OCI-LY7 (cell line): Measurements from ENCODE around the gene HSPB9. TPM values are rescaled to one million over a fixed set of nuclear protein-coding genes. Genes with fewer than 3 reads are reported as not detected.

ENCODE experiments used
- BruUV-seq: library from RNA; stranded (reverse); fragments of 400-500 nt; replicated peaks from 2 replicates; lab custom pipeline; 2021; lab: Mats Ljungman, UMichigan
- CTCF ChIA-PET: fragments of 300-600 bp; sonication (Branson Sonifier 250); formaldehyde crosslinking; loops from one replicate; lab custom pipeline; 2022; ENCODE audit warnings: antibody characterized with exemption; ENCODE audit not compliant: unreplicated experiment; lab: Charles Lee
- POLR2A ChIA-PET: fragments of 300-600 bp; sonication (Branson Sonifier 250); formaldehyde crosslinking; loops from one replicate; lab custom pipeline; 2022; ENCODE audit warnings: antibody characterized with exemption; lab: Charles Lee
- DNase-seq: peaks from one replicate; pipeline ENCODE4 v3.0.0-alpha.2; 2015; ENCODE audit warnings: low spot score
- H2AFZ ChIP-seq: fragments of 200-600 bp; sonication (generic), shearing (Covaris generic); 2 replicates; pipeline ENCODE4 v1.6.1; 2014; ENCODE audit warnings: mild to moderate bottlenecking, antibody characterized with exemption, low read length, moderate library complexity
- H3K27ac ChIP-seq: fragments of 200-600 bp; sonication (generic); 2 replicates; pipeline ENCODE4 v1.5.1; 2014; ENCODE audit warnings: mixed run types, low read depth, mild to moderate bottlenecking, moderate library complexity, low read length, inconsistent platforms; ENCODE audit not compliant: poor library complexity, severe bottlenecking
- H3K36me3 ChIP-seq: fragments of 200-600 bp; sonication (generic); 2 replicates; pipeline ENCODE4 v1.6.1; 2014; ENCODE audit warnings: mild to moderate bottlenecking, antibody characterized with exemption, low read length, moderate library complexity, mixed read lengths; ENCODE audit not compliant: insufficient read depth
- H3K4me1 ChIP-seq: fragments of 200-600 bp; sonication (generic); 2 replicates; pipeline ENCODE4 v1.5.1; 2014; ENCODE audit warnings: mild to moderate bottlenecking, low read length; ENCODE audit not compliant: insufficient read depth, poor library complexity, severe bottlenecking
- H3K4me2 ChIP-seq: fragments of 200-600 bp; sonication (generic); 2 replicates; pipeline ENCODE4 v1.6.1; 2014; ENCODE audit warnings: mild to moderate bottlenecking, low read length
- H3K4me3 ChIP-seq: fragments of 200-600 bp; sonication (generic); 2 replicates; pipeline ENCODE4 v1.5.1; 2014; ENCODE audit warnings: mild to moderate bottlenecking, low read depth, low read length; ENCODE audit not compliant: poor library complexity, severe bottlenecking
- H3K79me2 ChIP-seq: fragments of 200-600 bp; sonication (generic); 2 replicates; pipeline ENCODE4 v1.6.1; 2016; ENCODE audit warnings: low read depth, mild to moderate bottlenecking, low read length, moderate library complexity, mixed read lengths; ENCODE audit not compliant: insufficient read depth
- H3K9me2 ChIP-seq: fragments of 200-600 bp; sonication (generic); 2 replicates; pipeline ENCODE4 v1.6.1; 2016; ENCODE audit warnings: mild to moderate bottlenecking, low read length, mixed read lengths; ENCODE audit not compliant: insufficient read depth
- H3K9me3 ChIP-seq: fragments of 200-600 bp; sonication (generic); 2 replicates; pipeline ENCODE4 v1.6.1; 2014; ENCODE audit warnings: mild to moderate bottlenecking, mixed run types, low read length, mixed read lengths
- H4K20me1 ChIP-seq: fragments of 200-600 bp; sonication (generic); 2 replicates; pipeline ENCODE4 v1.6.1; 2014; ENCODE audit warnings: mild to moderate bottlenecking, antibody characterized with exemption, low read length, moderate library complexity, mixed read lengths; ENCODE audit not compliant: insufficient read depth
- EZH2phosphoT487 ChIP-seq: fragments of 200-600 bp; sonication (generic); IDR thresholded peaks from 2 replicates; pipeline ENCODE4 v1.6.1; 2018; ENCODE audit warnings: low read depth, borderline replicate concordance, mild to moderate bottlenecking, mixed run types, antibody characterized with exemption, low read length, moderate library complexity, mixed read lengths
- intact Hi-C: fragments of 100-400 bp; cut with micrococcal nuclease; formaldehyde crosslinking; loops from one replicate; pipeline ENCODE4 v1.10.0; 2022; ENCODE audit not compliant: unreplicated experiment
- total RNA-seq, 2 experiments: library from RNA; depleted of rRNA in 1 of 2; stranded (reverse); fragments of >200 nt in 1 of 2; shearing (Covaris generic) in 1 of 2; gene quantifications; 2 replicates each; pipeline ENCODE4 v1.2.3, GENCODE V29; 2014 to 2022
- TF ChIP-seq, protein P1 (sequence below): fragments of 200-600 bp; sonication (generic); conservative IDR thresholded peaks from 2 replicates; pipeline ENCODE4 v1.5.1; 2014; ENCODE audit warnings: mild to moderate bottlenecking, antibody characterized with exemption, low read length, moderate library complexity, mixed read lengths

The HSPB9 gene
- total RNA-seq, 2 experiments from 2014 or later, result 0.16 TPM; not detected in 1

DNA sequence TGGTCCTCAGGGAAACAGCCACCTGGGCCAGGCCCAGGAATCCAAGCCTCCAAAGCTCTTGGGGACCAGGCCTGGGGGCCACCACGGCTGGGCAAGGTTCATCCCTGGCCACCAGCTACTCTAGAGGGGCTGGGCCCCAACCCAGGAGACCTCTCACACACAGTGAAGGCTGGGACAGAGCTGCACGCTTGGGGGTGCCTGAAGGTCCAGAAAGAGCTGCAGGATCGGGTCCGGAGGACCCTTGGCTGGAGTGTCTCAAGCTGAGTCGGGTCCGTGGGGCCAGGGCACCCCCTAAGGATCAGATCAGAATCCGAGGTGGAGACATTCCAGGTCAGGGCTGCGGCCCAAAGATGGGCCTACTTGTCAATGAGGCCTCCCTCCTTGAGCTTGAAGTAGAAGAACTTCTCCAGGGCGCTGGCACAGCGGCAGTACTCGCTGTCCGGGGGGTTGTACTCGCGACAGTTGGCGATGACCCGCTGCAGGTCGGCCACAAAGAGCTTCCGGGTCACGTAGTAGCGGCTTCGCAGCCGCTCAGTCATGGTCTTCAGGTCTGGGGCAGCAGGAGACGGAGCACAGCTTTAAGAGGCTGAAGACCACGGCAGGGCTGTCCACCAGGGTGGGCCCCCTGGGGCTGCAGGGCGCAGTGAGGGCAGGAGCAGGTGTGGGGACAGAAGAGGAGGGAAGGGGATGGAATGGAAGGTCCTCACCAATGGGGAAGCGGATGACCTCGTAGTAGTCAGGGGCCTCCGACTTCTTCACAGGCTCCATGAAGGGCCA lies 9.1 kb upstream of the HSPB9 start:
- Histone ChIP-seq H3K4me1 (peaks cover 69% of the 10 kb centered on the region), H4K20me1 (no peaks in the 10 kb centered on the region), H3K4me2 (peak overlapping the region; percentile 85), H3K4me3 (peak overlapping the region; percentile 63), H3K9me2 (no peaks in the 10 kb centered on the region), H3K27ac (peak overlapping the region; percentile 83), H2AFZ (no peak overlapping the region), H3K36me3 (peaks cover 35% of the 10 kb centered on the region), H3K79me2 (no peaks in the 10 kb centered on the region), H3K9me3 (no peaks in the 10 kb centered on the region)
- CTCF ChIA-PET, result interaction anchor here (0.8 to 1.3 kb wide), 3 partner anchors 41 to 183 kb away, joined by 3 to 5 read pairs (median 3); partner anchors contain the start of genes DNAJC7 and ODAD4
- no peak for DNase-seq
- TSS peak; percentile 85 for BruUV-seq
- POLR2A ChIA-PET, result interaction anchor here (0.9 to 1.3 kb wide), 4 partner anchors 42 to 151 kb away, joined by 3 to 7 read pairs (median 4); partner anchors contain the start of genes CNP and DNAJC7
- intact Hi-C loops, result loop anchor here (10.0 kb wide), 2 partner anchors 271 to 379 kb away; partner anchors contain the start of genes HAP1 and STAT3
- TF ChIP-seq, protein P1, sequence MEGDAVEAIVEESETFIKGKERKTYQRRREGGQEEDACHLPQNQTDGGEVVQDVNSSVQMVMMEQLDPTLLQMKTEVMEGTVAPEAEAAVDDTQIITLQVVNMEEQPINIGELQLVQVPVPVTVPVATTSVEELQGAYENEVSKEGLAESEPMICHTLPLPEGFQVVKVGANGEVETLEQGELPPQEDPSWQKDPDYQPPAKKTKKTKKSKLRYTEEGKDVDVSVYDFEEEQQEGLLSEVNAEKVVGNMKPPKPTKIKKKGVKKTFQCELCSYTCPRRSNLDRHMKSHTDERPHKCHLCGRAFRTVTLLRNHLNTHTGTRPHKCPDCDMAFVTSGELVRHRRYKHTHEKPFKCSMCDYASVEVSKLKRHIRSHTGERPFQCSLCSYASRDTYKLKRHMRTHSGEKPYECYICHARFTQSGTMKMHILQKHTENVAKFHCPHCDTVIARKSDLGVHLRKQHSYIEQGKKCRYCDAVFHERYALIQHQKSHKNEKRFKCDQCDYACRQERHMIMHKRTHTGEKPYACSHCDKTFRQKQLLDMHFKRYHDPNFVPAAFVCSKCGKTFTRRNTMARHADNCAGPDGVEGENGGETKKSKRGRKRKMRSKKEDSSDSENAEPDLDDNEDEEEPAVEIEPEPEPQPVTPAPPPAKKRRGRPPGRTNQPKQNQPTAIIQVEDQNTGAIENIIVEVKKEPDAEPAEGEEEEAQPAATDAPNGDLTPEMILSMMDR, result no peak
- TF ChIP-seq EZH2phosphoT487, result no peak

DNA sequence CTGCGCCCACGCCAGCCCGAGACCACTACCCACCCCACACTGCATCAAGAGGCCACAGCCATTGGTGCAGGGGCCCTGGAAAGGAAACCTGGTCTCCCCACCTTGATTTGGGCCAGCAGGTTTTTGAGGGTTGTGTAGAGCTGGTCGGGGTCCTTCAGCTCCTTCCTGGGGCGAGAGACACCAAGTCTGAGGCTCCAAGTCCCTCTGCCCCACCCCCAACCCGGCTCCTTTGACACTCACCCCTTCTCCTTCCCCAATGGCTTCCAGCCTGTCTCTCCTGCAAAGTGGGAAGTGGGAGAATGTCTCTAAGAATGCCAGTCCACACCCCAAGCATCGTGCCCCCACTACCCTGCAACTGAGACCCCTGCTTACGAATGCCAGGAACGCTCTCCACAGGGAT lies 8.5 kb upstream of the HSPB9 start:
- no peak overlapping the region for H3K4me2 ChIP-seq
- no TSS peak for BruUV-seq
- ChIA-PET CTCF (no interaction called here), POLR2A (no interaction called here)
- no peak overlapping the region for H2AFZ ChIP-seq
- no peak for DNase-seq
- no peak overlapping the region for H3K4me3 ChIP-seq
- no peaks in the 10 kb centered on the region for H3K9me2 ChIP-seq
- H3K36me3 ChIP-seq, result peaks cover 39% of the 10 kb centered on the region
- no peaks in the 10 kb centered on the region for H3K9me3 ChIP-seq
- peaks cover 75% of the 10 kb centered on the region for H3K4me1 ChIP-seq
- no peak for TF ChIP-seq EZH2phosphoT487
- TF ChIP-seq, protein P1, result no peak
- intact Hi-C loops, result loop anchor here (10.0 kb wide), 2 partner anchors 271 to 379 kb away; partner anchors contain the start of genes HAP1 and STAT3
- no peak overlapping the region for H3K27ac ChIP-seq
- H3K79me2 ChIP-seq, result no peaks in the 10 kb centered on the region
- no peaks in the 10 kb centered on the region for H4K20me1 ChIP-seq
